ENCODE measurements around the gene TXLNG. TPM values are rescaled to one million over a fixed set of nuclear protein-coding genes. Genes with fewer than 3 reads are reported as not detected.

Gene TXLNG
- total and polyA plus RNA-seq, 2 experiments from 2014 or later: 4.1 to 6.4 TPM

- H3K9me3 ChIP-seq (ENCODE audit: low read depth): no peaks in the 10 kb centered on the region
- H3K4me2 ChIP-seq (ENCODE audit: unreplicated experiment): no peak overlapping the region
- whole genome bisulfite sequencing, 2 experiments (ENCODE audit: low coverage in 1 of 2, low lambda C conversion rate in 2 of 2, missing lambda C conversion rate in 2 of 2): 85 to 100% methylated on average over 2 to 5 of the region's 5 CpGs
- TF ChIP-seq EZH2 (IDR thresholded peaks at IDR 0.05; ENCODE audit: insufficient read depth, poor library complexity, severe bottlenecking) (no peak), EZH2phosphoT487 (IDR thresholded peaks at IDR 0.05; ENCODE audit: insufficient read depth, low read depth) (no peak)
- H3K79me2 ChIP-seq (ENCODE audit: insufficient read depth): no peaks in the 10 kb centered on the region
- H3K9me2 ChIP-seq (ENCODE audit: insufficient read depth): no peaks in the 10 kb centered on the region
- H3K9ac ChIP-seq: no peak overlapping the region
- peaks cover 12% of the 10 kb centered on the region; the same call in 1 of the 2 replicates for H3K36me3 ChIP-seq (ENCODE audit: low read depth)
- DNase-seq: no peak
- in situ Hi-C loops (cut with MboI): no loop called here
- no peak overlapping the region for H2AFZ ChIP-seq
- peaks cover 7% of the 10 kb centered on the region; the same call in 1 of the 2 replicates for H3K4me1 ChIP-seq (ENCODE audit: insufficient read depth)
- H3K4me3 ChIP-seq: no peak overlapping the region
- H3F3A ChIP-seq (ENCODE audit: insufficient read depth): peaks cover 13% of the 10 kb centered on the region; the same call in 1 of the 2 replicates
- H4K20me1 ChIP-seq (ENCODE audit: insufficient read depth): no peaks in the 10 kb centered on the region
- H3K27ac ChIP-seq: no peak overlapping the region
- no peaks in the 10 kb centered on the region for H3K27me3 ChIP-seq (replicated peaks; ENCODE audit: insufficient read depth)
These were observed 41.2 kb upstream of the TXLNG start for GRCh38 chrX:16745102-16745501.

GRCh38 chrX:16745659-16746058, 40.6 kb upstream of the TXLNG start:
- H4K20me1 ChIP-seq (ENCODE audit: insufficient read depth): no peaks in the 10 kb centered on the region
- in situ Hi-C loops (cut with MboI): no loop called here

GRCh38 chrX:16748425-16748824, 37.8 kb upstream of the TXLNG start:
- in situ Hi-C loops (cut with MboI): no loop called here
- WGBS, 2 experiments (ENCODE audit: low coverage in 1 of 2, low lambda C conversion rate in 2 of 2, missing lambda C conversion rate in 2 of 2): 92 to 94% methylated on average over 4 to 5 of the region's 5 CpGs
- Histone ChIP-seq H2AFZ (no peak overlapping the region), H3K27me3 (replicated peaks; ENCODE audit: insufficient read depth) (no peaks in the 10 kb centered on the region), H3K79me2 (ENCODE audit: insufficient read depth) (no peaks in the 10 kb centered on the region), H3K4me2 (ENCODE audit: unreplicated experiment) (no peak overlapping the region), H4K20me1 (ENCODE audit: insufficient read depth) (no peaks in the 10 kb centered on the region), H3K4me3 (no peak overlapping the region), H3K27ac (no peak overlapping the region), H3F3A (ENCODE audit: insufficient read depth) (peaks cover 9% of the 10 kb centered on the region; the same call in 1 of the 2 replicates), H3K9me2 (ENCODE audit: insufficient read depth) (no peaks in the 10 kb centered on the region), H3K9ac (no peak overlapping the region), H3K4me1 (ENCODE audit: insufficient read depth) (peaks cover 7% of the 10 kb centered on the region; the same call in 1 of the 2 replicates), H3K9me3 (ENCODE audit: low read depth) (no peaks in the 10 kb centered on the region), H3K36me3 (ENCODE audit: low read depth) (peaks cover 8% of the 10 kb centered on the region; the same call in 1 of the 2 replicates)
- TF ChIP-seq EZH2phosphoT487 (IDR thresholded peaks at IDR 0.05; ENCODE audit: insufficient read depth, low read depth) (no peak), EZH2 (IDR thresholded peaks at IDR 0.05; ENCODE audit: insufficient read depth, poor library complexity, severe bottlenecking) (no peak)
- DNase-seq: no peak

More at GRCh38 chrX:16745659-16746058, 40.6 kb upstream of the TXLNG start:
- no peak for DNase-seq
- TF ChIP-seq EZH2phosphoT487 (IDR thresholded peaks at IDR 0.05; ENCODE audit: insufficient read depth, low read depth) (no peak), EZH2 (IDR thresholded peaks at IDR 0.05; ENCODE audit: insufficient read depth, poor library complexity, severe bottlenecking) (no peak)
- peaks cover 13% of the 10 kb centered on the region; the same call in 1 of the 2 replicates for H3F3A ChIP-seq (ENCODE audit: insufficient read depth)
- H3K9me3 ChIP-seq (ENCODE audit: low read depth): no peaks in the 10 kb centered on the region
- 92 to 100% methylated on average over 3 to 5 of the region's 5 CpGs for WGBS, 2 experiments (ENCODE audit: low coverage in 1 of 2, low lambda C conversion rate in 2 of 2, missing lambda C conversion rate in 2 of 2)
- H3K9me2 ChIP-seq (ENCODE audit: insufficient read depth): no peaks in the 10 kb centered on the region
- H3K79me2 ChIP-seq (ENCODE audit: insufficient read depth): no peaks in the 10 kb centered on the region
- no peak overlapping the region for H3K4me3 ChIP-seq
- no peak overlapping the region for H3K4me2 ChIP-seq (ENCODE audit: unreplicated experiment)
- H3K4me1 ChIP-seq (ENCODE audit: insufficient read depth): peaks cover 7% of the 10 kb centered on the region; the same call in 1 of the 2 replicates
- no peaks in the 10 kb centered on the region for H3K27me3 ChIP-seq (replicated peaks; ENCODE audit: insufficient read depth)
- H2AFZ ChIP-seq: no peak overlapping the region
- H3K27ac ChIP-seq: no peak overlapping the region
- no peak overlapping the region for H3K9ac ChIP-seq
- peaks cover 12% of the 10 kb centered on the region; the same call in 1 of the 2 replicates for H3K36me3 ChIP-seq (ENCODE audit: low read depth)

- Histone ChIP-seq H3K4me3 (no peak overlapping the region), H3K9me3 (ENCODE audit: low read depth) (no peaks in the 10 kb centered on the region), H3K4me1 (ENCODE audit: insufficient read depth) (no peaks in the 10 kb centered on the region), H2AFZ (no peak overlapping the region), H3K27ac (no peak overlapping the region), H3K9ac (no peak overlapping the region), H3K27me3 (replicated peaks; ENCODE audit: insufficient read depth) (no peaks in the 10 kb centered on the region), H3F3A (ENCODE audit: insufficient read depth) (no peaks in the 10 kb centered on the region), H3K79me2 (ENCODE audit: insufficient read depth) (no peaks in the 10 kb centered on the region), H3K9me2 (ENCODE audit: insufficient read depth) (no peaks in the 10 kb centered on the region), H4K20me1 (ENCODE audit: insufficient read depth) (no peaks in the 10 kb centered on the region), H3K36me3 (ENCODE audit: low read depth) (no peaks in the 10 kb centered on the region), H3K4me2 (ENCODE audit: unreplicated experiment) (no peak overlapping the region)
- DNase-seq: no peak
- no peak for TF ChIP-seq EZH2 (IDR thresholded peaks at IDR 0.05; ENCODE audit: insufficient read depth, poor library complexity, severe bottlenecking)
- TF ChIP-seq EZH2phosphoT487 (IDR thresholded peaks at IDR 0.05; ENCODE audit: insufficient read depth, low read depth): no peak
- in situ Hi-C loops (cut with MboI): no loop called here
- WGBS, 2 experiments (ENCODE audit: low coverage in 1 of 2, low lambda C conversion rate in 2 of 2, missing lambda C conversion rate in 2 of 2): 92 to 94% methylated on average over 7 of the region's 7 CpGs
These were observed 36.1 kb upstream of the TXLNG start for GRCh38 chrX:16750136-16750535.
